Endothelial cell of umbilical vein (primary cell): ENCODE results near the gene TICRR. TPM values are rescaled to one million over a fixed set of nuclear protein-coding genes. Genes with fewer than 3 reads are reported as not detected.

ENCODE experiments used
- BruUV-seq: library from RNA; stranded (reverse); fragments of 400-500 nt; replicated peaks from 2 replicates; lab custom pipeline; 2021; lab: Mats Ljungman, UMichigan
- CTCF ChIA-PET: fragments of 300-600, 350-600 bp; sonication (Branson Sonifier 250); formaldehyde crosslinking; loops from one replicate; lab custom pipeline; 2021; ENCODE audit warnings: antibody characterized with exemption, inconsistent platforms; lab: Charles Lee
- POLR2A ChIA-PET: fragments of 300-600, 350-600 bp; sonication (Branson Sonifier 250); formaldehyde crosslinking; loops from one replicate; lab custom pipeline; 2021; ENCODE audit warnings: antibody characterized with exemption, inconsistent platforms; lab: Charles Lee
- DNase-seq: peaks from one replicate; pipeline ENCODE4 v3.0.0-alpha.2; 2011; ENCODE audit warnings: low read depth, low spot score
- FAIRE-seq: peaks from 2 replicates; lab custom pipeline; 2011; peaks lifted over from hg19 to GRCh38; lab: Jason Lieb, UNC
- H2AFZ ChIP-seq: 2 replicates; pipeline ENCODE4 v1.6.0; 2012; ENCODE audit warnings: low read depth, low read length, control low read depth, inconsistent platforms
- H3K27ac ChIP-seq: 2 replicates; pipeline ENCODE4 v1.5.1; 2011; ENCODE audit warnings: low read depth, mild to moderate bottlenecking, control low read depth, low read length, moderate library complexity; ENCODE audit not compliant: insufficient read depth
- H3K27me3 ChIP-seq, 2 experiments: 2 replicates each; pipeline versions ENCODE4 v1.6.0 to v1.6.1; 2011; ENCODE audit warnings: low read length in 2 of 2, mixed read lengths in 1 of 2; ENCODE audit not compliant: control insufficient read depth in 2 of 2, insufficient read depth in 2 of 2
- H3K36me3 ChIP-seq, 2 experiments: 2 replicates in 1 of 2; 3 replicates in 1 of 2; pipeline ENCODE4 v1.5.1; 2011; ENCODE audit warnings: low read length in 2 of 2, mild to moderate bottlenecking in 1 of 2, moderate library complexity in 1 of 2; ENCODE audit not compliant: control insufficient read depth in 2 of 2, insufficient read depth in 2 of 2; ENCODE audit errors: extremely low read depth in 1 of 2
- H3K4me1 ChIP-seq: 3 replicates; pipeline ENCODE4 v1.5.1; 2011; ENCODE audit warnings: mild to moderate bottlenecking, low read length; ENCODE audit not compliant: control insufficient read depth, insufficient read depth; ENCODE audit errors: extremely low read depth
- H3K4me2 ChIP-seq: 2 replicates; pipeline ENCODE4 v1.6.1; 2011; ENCODE audit warnings: low read length, control low read depth, mixed read lengths; ENCODE audit not compliant: insufficient read depth
- H3K4me3 ChIP-seq, 3 experiments: fragments of 200-600 bp in 1 of 3; sonication (generic), shearing (Covaris generic) in 1 of 3; replicated peaks in 1 of 3; 2 replicates each; pipeline ENCODE4 v1.5.1; 2011 to 2016; ENCODE audit warnings: control low read depth in 3 of 3, low read length in 3 of 3, mild to moderate bottlenecking in 2 of 3, inconsistent platforms in 1 of 3, low read depth in 1 of 3, moderate library complexity in 1 of 3; ENCODE audit not compliant: insufficient read depth in 1 of 3
- H3K79me2 ChIP-seq: 2 replicates; pipeline ENCODE4 v1.6.0; 2012; ENCODE audit warnings: low read length, inconsistent platforms; ENCODE audit not compliant: control insufficient read depth, insufficient read depth
- H3K9ac ChIP-seq: replicated peaks from 2 replicates; pipeline ENCODE3; 2011; ENCODE audit warnings: low read length, control low read depth; ENCODE audit not compliant: insufficient read depth; ENCODE audit errors: extremely low read depth
- H3K9me1 ChIP-seq: replicated peaks from 3 replicates; pipeline ENCODE4 v1.6.0; 2011; ENCODE audit warnings: mild to moderate bottlenecking, low read length; ENCODE audit not compliant: control insufficient read depth, insufficient read depth; ENCODE audit errors: extremely low read depth
- H3K9me3 ChIP-seq: replicated peaks from 2 replicates; pipeline ENCODE4 v1.5.1; 2012; ENCODE audit warnings: low read length, inconsistent platforms; ENCODE audit not compliant: control insufficient read depth, insufficient read depth
- H4K20me1 ChIP-seq: replicated peaks from 2 replicates; pipeline ENCODE3; 2011; ENCODE audit warnings: mild to moderate bottlenecking, low read length; ENCODE audit not compliant: control insufficient read depth, insufficient read depth; ENCODE audit errors: extremely low read depth
- EZH2 ChIP-seq: IDR thresholded peaks from 2 replicates; pipeline ENCODE4 v1.6.1; 2012; ENCODE audit warnings: borderline replicate concordance, low read depth, mild to moderate bottlenecking, moderate library complexity, low read length, inconsistent platforms; ENCODE audit not compliant: severe bottlenecking
- FOS ChIP-seq: IDR thresholded peaks from 2 replicates; pipeline ENCODE4 v1.6.1; 2011; ENCODE audit warnings: mild to moderate bottlenecking, low read length, moderate library complexity, borderline replicate concordance; ENCODE audit not compliant: insufficient read depth
- GATA2 ChIP-seq: IDR thresholded peaks from 2 replicates; pipeline ENCODE4 v1.7.0; 2011; ENCODE audit warnings: low read depth, mild to moderate bottlenecking, moderate library complexity, mixed read lengths, low read length; ENCODE audit not compliant: insufficient read length, insufficient read depth
- JUN ChIP-seq: IDR thresholded peaks from 2 replicates; pipeline ENCODE4 v1.6.1; 2011; ENCODE audit warnings: borderline replicate concordance, low read depth; ENCODE audit not compliant: insufficient read length, insufficient read depth
- MYC ChIP-seq: IDR thresholded peaks from one replicate; pipeline ENCODE4 v1.6.1; 2011; ENCODE audit warnings: mild to moderate bottlenecking, low read depth, low read length
- POLR2A ChIP-seq: IDR thresholded peaks from 2 replicates; pipeline ENCODE4 v1.6.1; 2012; ENCODE audit warnings: low read depth, mild to moderate bottlenecking, control low read depth, low read length
- POLR2AphosphoS5 ChIP-seq: IDR thresholded peaks from 2 replicates; pipeline ENCODE4 v1.6.1; 2012; ENCODE audit warnings: low read depth, mild to moderate bottlenecking, control low read depth, low read length, moderate library complexity; ENCODE audit not compliant: insufficient read depth
- dilution Hi-C: fragments of 300-500 bp; cut with MboI; formaldehyde crosslinking; loops from one replicate; pipeline ENCODE4 v1.15.0; 2019; ENCODE audit warnings: low sequenced_read_pairs; ENCODE audit not compliant: extremely low pct_ligation_motif_present
- intact Hi-C: fragments of 100-400 bp; cut with micrococcal nuclease; formaldehyde crosslinking; loops from one replicate; pipeline ENCODE4 v1.10.0; 2022
- polyA plus RNA-seq, 4 experiments: library from polyadenylated mRNA; depleted of rRNA in 3 of 4; stranded (reverse) in 3 of 4; unstranded in 1 of 4; fragments of >200 nt; gene quantifications; 2 replicates each; pipeline versions ENCODE4 v1.2.1 to v1.2.3, GENCODE V29; 2011 to 2012; ENCODE audit warnings: missing spikeins in 1 of 4
- total RNA-seq: library from RNA; stranded (reverse); gene quantifications from 2 replicates; pipeline ENCODE4 v1.2.3, GENCODE V29; 2021
- TF ChIP-seq, protein P1 (sequence below), 2 donors: IDR thresholded peaks; 1 replicate in 1 of 2; 2 replicates in 1 of 2; pipeline ENCODE4 v1.5.1; 2011; ENCODE audit warnings: low read length in 2 of 2, mild to moderate bottlenecking in 2 of 2, moderate library complexity in 2 of 2, control low read depth in 1 of 2, inconsistent platforms in 1 of 2, low read depth in 1 of 2; ENCODE audit not compliant: insufficient read depth in 1 of 2; ENCODE audit errors: extremely low read depth in 1 of 2
- TF ChIP-seq, protein P2 (sequence below): IDR thresholded peaks from 2 replicates; pipeline ENCODE4 v1.6.1; 2011; ENCODE audit not compliant: insufficient read depth, insufficient read length

The TICRR gene
- total and polyA plus RNA-seq, 2 donors (not counting 3 experiments of a cell fraction or from before 2014, with no cell fraction given) = 4.9 to 19.4 TPM

- FAIRE-seq (no peak), DNase-seq (no peak)
- Histone ChIP-seq H3K4me3 (no peak overlapping the region), H3K36me3 (peaks cover 0 to 2% of the 10 kb centered on the region in 2 experiments), H3K4me1 (peaks cover 7% of the 10 kb centered on the region), H3K9me1 (no peaks in the 10 kb centered on the region), H4K20me1 (no peaks in the 10 kb centered on the region), H3K79me2 (peaks cover 5% of the 10 kb centered on the region), H3K9me3 (no peaks in the 10 kb centered on the region), H2AFZ (no peak overlapping the region), H3K9ac (no peak overlapping the region), H3K27me3 (no peaks in the 10 kb centered on the region), H3K4me2 (no peak overlapping the region), H3K27ac (no peak overlapping the region)
- TF ChIP-seq MYC = no peak
- TF ChIP-seq, protein P1, sequence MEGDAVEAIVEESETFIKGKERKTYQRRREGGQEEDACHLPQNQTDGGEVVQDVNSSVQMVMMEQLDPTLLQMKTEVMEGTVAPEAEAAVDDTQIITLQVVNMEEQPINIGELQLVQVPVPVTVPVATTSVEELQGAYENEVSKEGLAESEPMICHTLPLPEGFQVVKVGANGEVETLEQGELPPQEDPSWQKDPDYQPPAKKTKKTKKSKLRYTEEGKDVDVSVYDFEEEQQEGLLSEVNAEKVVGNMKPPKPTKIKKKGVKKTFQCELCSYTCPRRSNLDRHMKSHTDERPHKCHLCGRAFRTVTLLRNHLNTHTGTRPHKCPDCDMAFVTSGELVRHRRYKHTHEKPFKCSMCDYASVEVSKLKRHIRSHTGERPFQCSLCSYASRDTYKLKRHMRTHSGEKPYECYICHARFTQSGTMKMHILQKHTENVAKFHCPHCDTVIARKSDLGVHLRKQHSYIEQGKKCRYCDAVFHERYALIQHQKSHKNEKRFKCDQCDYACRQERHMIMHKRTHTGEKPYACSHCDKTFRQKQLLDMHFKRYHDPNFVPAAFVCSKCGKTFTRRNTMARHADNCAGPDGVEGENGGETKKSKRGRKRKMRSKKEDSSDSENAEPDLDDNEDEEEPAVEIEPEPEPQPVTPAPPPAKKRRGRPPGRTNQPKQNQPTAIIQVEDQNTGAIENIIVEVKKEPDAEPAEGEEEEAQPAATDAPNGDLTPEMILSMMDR (IDR thresholded peaks at IDR 0.05; ENCODE audit: extremely low read depth in 1 of 2, insufficient read depth in 1 of 2, low read depth in 1 of 2, low read length in 2 of 2) = no peak
- no peak for TF ChIP-seq JUN
- ChIA-PET CTCF (interaction anchor here (0.6 to 1.1 kb wide), 2 partner anchors 20 to 23 kb away, joined by 3 to 5 read pairs; no protein-coding TSS in a partner anchor), POLR2A (no interaction called here)
- intact Hi-C loops (no loop called here), dilution Hi-C loops (no loop called here)
- BruUV-seq = no TSS peak
These were observed 77.4 kb downstream of the TICRR start for GRCh38 chr15:89652666-89653065.

GRCh38 chr15:89653578-89653977 is 78.3 kb downstream of the TICRR start:
- CTCF ChIA-PET = interaction anchor here (1.1 to 1.6 kb wide), 2 partner anchors 12 to 19 kb away, joined by 3 to 5 read pairs; no protein-coding TSS in a partner anchor
- no peaks in the 10 kb centered on the region for H3K9me3 ChIP-seq
- DNase-seq (no peak), FAIRE-seq (no peak)
- H3K36me3 ChIP-seq = no peaks in the 10 kb centered on the region
- TF ChIP-seq EZH2 (no peak), POLR2AphosphoS5 (no peak), MYC (no peak), POLR2A (no peak), GATA2 (no peak), JUN (no peak), FOS (no peak)
- TF ChIP-seq, protein P1 (IDR thresholded peaks at IDR 0.05; ENCODE audit: extremely low read depth in 1 of 2, insufficient read depth in 1 of 2, low read depth in 1 of 2, low read length in 2 of 2) = no peak
- TF ChIP-seq, protein P2, sequence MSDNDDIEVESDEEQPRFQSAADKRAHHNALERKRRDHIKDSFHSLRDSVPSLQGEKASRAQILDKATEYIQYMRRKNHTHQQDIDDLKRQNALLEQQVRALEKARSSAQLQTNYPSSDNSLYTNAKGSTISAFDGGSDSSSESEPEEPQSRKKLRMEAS = no peak
- dilution Hi-C loops = no loop called here
- BruUV-seq = no TSS peak
- POLR2A ChIA-PET = no interaction called here
- H3K9me1 ChIP-seq = no peaks in the 10 kb centered on the region
- H2AFZ ChIP-seq = no peak overlapping the region
- no peaks in the 10 kb centered on the region for H3K27me3 ChIP-seq
- no peaks in the 10 kb centered on the region for H4K20me1 ChIP-seq
- peaks cover 5% of the 10 kb centered on the region for H3K79me2 ChIP-seq
- H3K9ac ChIP-seq = no peak overlapping the region
- intact Hi-C loops = no loop called here
- H3K27ac ChIP-seq = no peak overlapping the region
- peaks cover 7% of the 10 kb centered on the region for H3K4me1 ChIP-seq
- H3K4me3 ChIP-seq = no peak overlapping the region
- H3K4me2 ChIP-seq = no peak overlapping the region
